K562 (cell line): ENCODE results near the gene CTBP2. TPM values are rescaled to one million over a fixed set of nuclear protein-coding genes. Genes with fewer than 3 reads are reported as not detected.
A peak's percentile ranks its signal among the peaks of the same experiment; 100 is the strongest.

ENCODE experiments used
- ATAC-seq: fragments of 200-7000 bp; cut with Tn5 transposase; 3 replicates; pipeline ENCODE4 v1.9.1; 2020; ENCODE audit warnings: moderate library complexity
- BruUV-seq: library from RNA; stranded (reverse); fragments of 400-500 nt; replicated peaks from 2 replicates; lab custom pipeline; 2021; lab: Mats Ljungman, UMichigan
- CTCF ChIA-PET: fragments of 300-600 bp; formaldehyde crosslinking; extraction: SDS; loops from one replicate; lab custom pipeline; 2021; ENCODE audit warnings: low intra/inter-chr PET ratio; lab: Yijun Ruan, JAX
- POLR2A ChIA-PET: fragments of 300-600, 350-650 bp; sonication (Branson Sonifier 250); formaldehyde crosslinking; extraction: SDS; loops from one replicate; lab custom pipeline; 2021; ENCODE audit warnings: antibody characterized with exemption, inconsistent platforms; lab: Yijun Ruan, JAX
- DNase-seq, 4 experiments: peaks; one replicate each; pipeline versions ENCODE4 v3.0.0 to v3.0.0-alpha.2; 2011 to 2018; ENCODE audit warnings: low spot score in 3 of 4, mixed read lengths in 3 of 4; ENCODE audit errors: extremely low read depth in 1 of 4
- FAIRE-seq: peaks from 2 replicates; lab custom pipeline; 2011; peaks lifted over from hg19 to GRCh38; lab: Jason Lieb, UNC
- H2AFZ ChIP-seq: 2 replicates; pipeline ENCODE4 v1.6.0; 2011; ENCODE audit warnings: low read depth, low read length, control low read depth, inconsistent platforms
- H3K27ac ChIP-seq: fragments of 200-600 bp; 3 replicates; pipeline ENCODE4 v1.8.0; 2011; ENCODE audit warnings: low read depth, mild to moderate bottlenecking, control low read depth, inconsistent platforms, low read length, moderate library complexity, mixed read lengths; ENCODE audit errors: extremely low read depth
- H3K27me3 ChIP-seq, 2 experiments: fragments of 300-600 bp in 1 of 2; 2 replicates in 1 of 2; 3 replicates in 1 of 2; pipeline versions ENCODE4 v1.6.0 to v1.8.0; 2011; ENCODE audit warnings: inconsistent platforms in 2 of 2, low read length in 2 of 2, mild to moderate bottlenecking in 1 of 2, mixed read lengths in 1 of 2, moderate library complexity in 1 of 2; ENCODE audit not compliant: control insufficient read depth in 2 of 2, insufficient read depth in 2 of 2
- H3K36me3 ChIP-seq: fragments of 300-600 bp; 3 replicates; pipeline ENCODE4 v1.8.0; 2011; ENCODE audit warnings: mild to moderate bottlenecking, low read length, inconsistent platforms; ENCODE audit not compliant: control insufficient read depth, insufficient read depth
- H3K4me1 ChIP-seq, 2 experiments: fragments of 200-600 bp in 1 of 2; replicated peaks in 1 of 2; 2 replicates in 1 of 2; 3 replicates in 1 of 2; pipeline versions ENCODE4 v1.5.1 to v1.8.0; 2011; ENCODE audit warnings: inconsistent platforms in 2 of 2, low read length in 2 of 2, mild to moderate bottlenecking in 1 of 2, mixed read lengths in 1 of 2, moderate library complexity in 1 of 2; ENCODE audit not compliant: control insufficient read depth in 2 of 2, insufficient read depth in 2 of 2
- H3K4me2 ChIP-seq: 2 replicates; pipeline ENCODE4 v1.6.1; 2011; ENCODE audit warnings: low read length, control low read depth, inconsistent platforms, mixed read lengths; ENCODE audit not compliant: insufficient read depth
- H3K4me3 ChIP-seq: fragments of 200-600 bp; sonication (generic), shearing (Covaris generic); 2 replicates; pipeline ENCODE4 v1.5.1; 2016; ENCODE audit warnings: control low read depth, inconsistent platforms
- H3K79me2 ChIP-seq: fragments of 200-600 bp; 3 replicates; pipeline ENCODE4 v1.8.0; 2011; ENCODE audit warnings: low read length, inconsistent platforms; ENCODE audit not compliant: control insufficient read depth, insufficient read depth
- H3K9ac ChIP-seq, 2 experiments: 2 replicates each; pipeline versions ENCODE4 v1.6.0 to v1.6.1; 2011; ENCODE audit warnings: low read depth in 2 of 2, low read length in 2 of 2, control low read depth in 1 of 2, inconsistent platforms in 1 of 2, mild to moderate bottlenecking in 1 of 2, mixed read lengths in 1 of 2; ENCODE audit not compliant: insufficient read depth in 1 of 2
- H3K9me1 ChIP-seq: one replicate; pipeline ENCODE4 v1.6.0; 2011; ENCODE audit warnings: inconsistent platforms, mild to moderate bottlenecking, low read length, moderate library complexity; ENCODE audit not compliant: control insufficient read depth, insufficient read depth
- H3K9me3 ChIP-seq: replicated peaks from 2 replicates; pipeline ENCODE4 v1.5.1; 2011; ENCODE audit warnings: low read depth, low read length, inconsistent platforms; ENCODE audit not compliant: control insufficient read depth, insufficient read depth
- H4K20me1 ChIP-seq: replicated peaks from 2 replicates; pipeline ENCODE4 v1.6.1; 2011; ENCODE audit warnings: low read length, inconsistent platforms, mixed read lengths; ENCODE audit not compliant: control insufficient read depth, insufficient read depth
- BHLHE40 ChIP-seq: IDR thresholded peaks from 2 replicates; pipeline ENCODE4 v1.6.1; 2011; ENCODE audit warnings: low read length, improper control_type of control experiment
- KDM4B ChIP-seq, 2 experiments: fragments of 450-650 bp in 1 of 2; sonication (generic) in 1 of 2; IDR thresholded peaks; 2 replicates each; pipeline ENCODE4 v1.6.1; 2016 to 2017; ENCODE audit warnings: borderline replicate concordance in 2 of 2, antibody characterized with exemption in 1 of 2, low read depth in 1 of 2, mild to moderate bottlenecking in 1 of 2
- MYC ChIP-seq, 2 experiments: fragments of 250-450 bp in 1 of 2; sonication (Bioruptor Pico) in 1 of 2; IDR thresholded peaks; 2 replicates each; pipeline versions ENCODE4 v1.5.1 to v1.6.1; 2012 to 2021; ENCODE audit warnings: low read depth in 2 of 2, borderline replicate concordance in 1 of 2, improper control_type of control experiment in 1 of 2, low read length in 1 of 2, mild to moderate bottlenecking in 1 of 2, moderate library complexity in 1 of 2
- NEUROD1 ChIP-seq: fragments of 150-350 bp; IDR thresholded peaks from 2 replicates; pipeline ENCODE4 v1.6.1; 2014; ENCODE audit warnings: borderline replicate concordance, low read length, low read depth; ENCODE audit not compliant: partially characterized antibody
- PRMT5 ChIP-seq: sonication (generic); formaldehyde crosslinking; IDR thresholded peaks from 2 replicates; pipeline ENCODE4 v1.5.0; 2020; ENCODE audit warnings: missing genetic modification reagents
- ZNF23 ChIP-seq: fragments of 250-450 bp; sonication (Bioruptor Pico); IDR thresholded peaks from 2 replicates; pipeline ENCODE4 v1.4.0; 2020; ENCODE audit warnings: mild to moderate bottlenecking
- ZNF311 ChIP-seq: fragments of 250-450 bp; sonication (Bioruptor Pico); IDR thresholded peaks from 2 replicates; pipeline ENCODE4 v1.4.0; 2020; ENCODE audit warnings: mild to moderate bottlenecking, moderate library complexity
- ZNF707 ChIP-seq: fragments of 250-450 bp; sonication (Bioruptor Pico); conservative IDR thresholded peaks from 2 replicates; pipeline ENCODE4 v1.8.0; 2022; ENCODE audit warnings: inconsistent platforms, mild to moderate bottlenecking, moderate library complexity
- WGBS: fragments of 100-300 bp; shearing (Covaris generic); methylation state at CpG from one replicate; pipeline ENCODE4 v1.1.6; 2016; ENCODE audit warnings: low coverage, mixed read lengths; ENCODE audit not compliant: insufficient coverage; ENCODE audit errors: missing lambda C conversion rate; 5-methylcytosine and 5-hydroxymethylcytosine counted together
- in situ Hi-C: fragments of 300-500 bp; cut with MboI; formaldehyde crosslinking; loops from 4 replicates; pipeline ENCODE4 v1.15.0; 2018; ENCODE audit warnings: inconsistent platforms, mixed read lengths
- intact Hi-C: fragments of 100-400 bp; cut with micrococcal nuclease; formaldehyde crosslinking; loops from 2 replicates; pipeline ENCODE4 v1.14.2; 2022
- polyA plus RNA-seq, 8 experiments: library from polyadenylated mRNA; depleted of rRNA in 4 of 8; stranded (reverse) in 5 of 8; unstranded in 3 of 8; fragments of >200 nt; fragmentation: Nextera tagmentation in 2 of 8; fragmentation: Illumina TruSeq in 1 of 8; extraction: Ambion mirVana in 2 of 8; extraction: Trizol in 1 of 8; gene quantifications; 2 replicates each; pipeline versions ENCODE4 v1.2.1 to v1.2.3, GENCODE V29; 2011 to 2014; ENCODE audit warnings: inconsistent platforms in 1 of 8, missing spikeins in 1 of 8
- total RNA-seq, 7 experiments: library from RNA; depleted of rRNA in 6 of 7; stranded (reverse); fragments of >200 nt in 6 of 7; fragmentation: Illumina TruSeq in 2 of 7; extraction: Trizol in 2 of 7; gene quantifications; 2 replicates each; pipeline versions ENCODE4 v1.2.1 to v1.2.3, GENCODE V29; 2011 to 2021; ENCODE audit warnings: low replicate concordance in 1 of 7
- TF ChIP-seq, protein P1 (sequence below): sonication (generic); formaldehyde crosslinking; IDR thresholded peaks from 2 replicates; pipeline ENCODE4 v1.8.1; 2023; ENCODE audit warnings: mild to moderate bottlenecking, missing genetic modification reagents
- TF ChIP-seq, protein P2 (sequence below): sonication (generic); formaldehyde crosslinking; IDR thresholded peaks from 2 replicates; pipeline ENCODE4 v1.8.1; 2023; ENCODE audit warnings: mild to moderate bottlenecking, missing genetic modification reagents, moderate library complexity
- TF ChIP-seq, protein P3 (sequence below): sonication (generic); formaldehyde crosslinking; IDR thresholded peaks from 2 replicates; pipeline ENCODE4 v1.8.1; 2023; ENCODE audit warnings: mild to moderate bottlenecking, missing genetic modification reagents
- TF ChIP-seq, protein P4 (sequence below): sonication (generic); formaldehyde crosslinking; IDR thresholded peaks from 2 replicates; pipeline ENCODE4 v1.8.0; 2022; ENCODE audit warnings: missing genetic modification reagents, mild to moderate bottlenecking, borderline replicate concordance
- TF ChIP-seq, protein P5 (sequence below): fragments of 450-650 bp; formaldehyde crosslinking; IDR thresholded peaks from 2 replicates; pipeline ENCODE4 v1.4.0; 2022; ENCODE audit warnings: missing genetic modification characterization

CTBP2 gene
- total and polyA plus RNA-seq, 9 of the 15 experiments (the other 6 are each of a cell fraction or from before 2014, with no cell fraction given) = 1.3 to 8.8 (median 5.1) TPM

DNA sequence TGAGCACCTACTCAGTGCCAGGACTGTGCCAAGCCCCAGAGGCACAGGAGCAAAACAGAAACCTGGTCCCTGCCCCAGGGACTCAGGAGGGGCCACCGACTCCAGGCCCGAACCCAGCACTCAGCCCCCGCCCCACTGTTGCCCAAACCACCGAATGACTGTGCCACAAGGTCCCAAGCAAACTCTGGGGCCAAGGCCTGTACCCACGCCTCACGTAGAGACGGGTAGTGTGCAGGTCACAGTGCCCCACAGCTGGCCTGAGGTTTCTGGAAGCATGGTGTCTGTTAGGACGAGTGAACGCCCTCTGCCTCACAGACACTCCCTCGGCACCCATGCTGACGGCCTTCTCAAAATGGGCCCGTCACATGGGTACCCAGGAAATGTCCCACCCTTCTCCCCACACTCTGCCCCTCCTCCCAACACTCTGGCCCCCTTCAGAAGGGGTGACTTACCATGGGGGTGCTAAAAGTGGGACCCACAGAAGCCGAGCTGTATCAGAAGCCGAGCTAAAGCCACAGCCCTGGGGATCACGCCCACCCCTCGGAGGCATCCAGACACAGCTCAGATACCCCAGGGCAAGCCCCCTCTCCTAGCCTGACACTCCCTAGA is 44.2 kb downstream of the CTBP2 start:
- Histone ChIP-seq H3K79me2 (peaks cover 93% of the 10 kb centered on the region), H3K36me3 (peaks cover 12% of the 10 kb centered on the region; the same call in 2 of the 3 replicates), H3K9ac (peak overlapping the region in 1 of 2 experiments; percentile 71; a peak in 2 of 4 replicates), H3K4me1 (peaks cover 32 to 36% of the 10 kb centered on the region in 2 experiments), H3K27ac (no peak overlapping the region), H2AFZ (no peak overlapping the region), H4K20me1 (peaks cover 45% of the 10 kb centered on the region), H3K9me3 (no peaks in the 10 kb centered on the region), H3K27me3 (no peaks in the 10 kb centered on the region), H3K4me2 (0 out of 2 replicates have a peak overlapping the region, but pooled peaks have one; percentile 60), H3K4me3 (no peak overlapping the region), H3K9me1 (peaks cover 4% of the 10 kb centered on the region)
- ChIA-PET POLR2A (no interaction called here), CTCF (no interaction called here)
- ATAC-seq (no peak), FAIRE-seq (no peak), DNase-seq (no peak)
- intact Hi-C loops (no loop called here), in situ Hi-C loops (no loop called here)
- 77% methylated on average over 11 of the region's 16 CpGs for WGBS
- no TSS peak for BruUV-seq
- TF ChIP-seq MYC (IDR thresholded peaks at IDR 0.05; ENCODE audit: low read depth, low read length) = no peak
- no peak for TF ChIP-seq MYC (CRISPR knock-in tag; IDR thresholded peaks at IDR 0.05; ENCODE audit: borderline replicate concordance, low read depth)
- TF ChIP-seq ZNF311 (CRISPR knock-in tag) = no peak
- TF ChIP-seq, protein P1, sequence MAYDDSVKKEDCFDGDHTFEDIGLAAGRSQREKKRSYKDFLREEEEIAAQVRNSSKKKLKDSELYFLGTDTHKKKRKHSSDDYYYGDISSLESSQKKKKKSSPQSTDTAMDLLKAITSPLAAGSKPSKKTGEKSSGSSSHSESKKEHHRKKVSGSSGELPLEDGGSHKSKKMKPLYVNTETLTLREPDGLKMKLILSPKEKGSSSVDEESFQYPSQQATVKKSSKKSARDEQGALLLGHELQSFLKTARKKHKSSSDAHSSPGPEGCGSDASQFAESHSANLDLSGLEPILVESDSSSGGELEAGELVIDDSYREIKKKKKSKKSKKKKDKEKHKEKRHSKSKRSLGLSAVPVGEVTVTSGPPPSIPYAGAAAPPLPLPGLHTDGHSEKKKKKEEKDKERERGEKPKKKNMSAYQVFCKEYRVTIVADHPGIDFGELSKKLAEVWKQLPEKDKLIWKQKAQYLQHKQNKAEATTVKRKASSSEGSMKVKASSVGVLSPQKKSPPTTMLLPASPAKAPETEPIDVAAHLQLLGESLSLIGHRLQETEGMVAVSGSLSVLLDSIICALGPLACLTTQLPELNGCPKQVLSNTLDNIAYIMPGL (CRISPR knock-in tag) = no peak
- no peak for TF ChIP-seq ZNF23 (CRISPR knock-in tag)
- TF ChIP-seq, protein P2, sequence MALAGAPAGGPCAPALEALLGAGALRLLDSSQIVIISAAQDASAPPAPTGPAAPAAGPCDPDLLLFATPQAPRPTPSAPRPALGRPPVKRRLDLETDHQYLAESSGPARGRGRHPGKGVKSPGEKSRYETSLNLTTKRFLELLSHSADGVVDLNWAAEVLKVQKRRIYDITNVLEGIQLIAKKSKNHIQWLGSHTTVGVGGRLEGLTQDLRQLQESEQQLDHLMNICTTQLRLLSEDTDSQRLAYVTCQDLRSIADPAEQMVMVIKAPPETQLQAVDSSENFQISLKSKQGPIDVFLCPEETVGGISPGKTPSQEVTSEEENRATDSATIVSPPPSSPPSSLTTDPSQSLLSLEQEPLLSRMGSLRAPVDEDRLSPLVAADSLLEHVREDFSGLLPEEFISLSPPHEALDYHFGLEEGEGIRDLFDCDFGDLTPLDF (CRISPR knock-in tag) = no peak
- TF ChIP-seq KDM4B (IDR thresholded peaks at IDR 0.05; ENCODE audit: borderline replicate concordance in 2 of 2, low read depth in 1 of 2) = no peak
- TF ChIP-seq PRMT5 (CRISPR knock-in tag) = no peak
- TF ChIP-seq, protein P3, sequence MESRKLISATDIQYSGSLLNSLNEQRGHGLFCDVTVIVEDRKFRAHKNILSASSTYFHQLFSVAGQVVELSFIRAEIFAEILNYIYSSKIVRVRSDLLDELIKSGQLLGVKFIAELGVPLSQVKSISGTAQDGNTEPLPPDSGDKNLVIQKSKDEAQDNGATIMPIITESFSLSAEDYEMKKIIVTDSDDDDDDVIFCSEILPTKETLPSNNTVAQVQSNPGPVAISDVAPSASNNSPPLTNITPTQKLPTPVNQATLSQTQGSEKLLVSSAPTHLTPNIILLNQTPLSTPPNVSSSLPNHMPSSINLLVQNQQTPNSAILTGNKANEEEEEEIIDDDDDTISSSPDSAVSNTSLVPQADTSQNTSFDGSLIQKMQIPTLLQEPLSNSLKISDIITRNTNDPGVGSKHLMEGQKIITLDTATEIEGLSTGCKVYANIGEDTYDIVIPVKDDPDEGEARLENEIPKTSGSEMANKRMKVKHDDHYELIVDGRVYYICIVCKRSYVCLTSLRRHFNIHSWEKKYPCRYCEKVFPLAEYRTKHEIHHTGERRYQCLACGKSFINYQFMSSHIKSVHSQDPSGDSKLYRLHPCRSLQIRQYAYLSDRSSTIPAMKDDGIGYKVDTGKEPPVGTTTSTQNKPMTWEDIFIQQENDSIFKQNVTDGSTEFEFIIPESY (CRISPR knock-in tag) = no peak
- TF ChIP-seq ZNF707 (CRISPR knock-in tag) = no peak
- no peak for TF ChIP-seq NEUROD1
- TF ChIP-seq, protein P4, sequence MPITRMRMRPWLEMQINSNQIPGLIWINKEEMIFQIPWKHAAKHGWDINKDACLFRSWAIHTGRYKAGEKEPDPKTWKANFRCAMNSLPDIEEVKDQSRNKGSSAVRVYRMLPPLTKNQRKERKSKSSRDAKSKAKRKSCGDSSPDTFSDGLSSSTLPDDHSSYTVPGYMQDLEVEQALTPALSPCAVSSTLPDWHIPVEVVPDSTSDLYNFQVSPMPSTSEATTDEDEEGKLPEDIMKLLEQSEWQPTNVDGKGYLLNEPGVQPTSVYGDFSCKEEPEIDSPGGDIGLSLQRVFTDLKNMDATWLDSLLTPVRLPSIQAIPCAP (CRISPR knock-in tag) = no peak
- TF ChIP-seq, protein P5, sequence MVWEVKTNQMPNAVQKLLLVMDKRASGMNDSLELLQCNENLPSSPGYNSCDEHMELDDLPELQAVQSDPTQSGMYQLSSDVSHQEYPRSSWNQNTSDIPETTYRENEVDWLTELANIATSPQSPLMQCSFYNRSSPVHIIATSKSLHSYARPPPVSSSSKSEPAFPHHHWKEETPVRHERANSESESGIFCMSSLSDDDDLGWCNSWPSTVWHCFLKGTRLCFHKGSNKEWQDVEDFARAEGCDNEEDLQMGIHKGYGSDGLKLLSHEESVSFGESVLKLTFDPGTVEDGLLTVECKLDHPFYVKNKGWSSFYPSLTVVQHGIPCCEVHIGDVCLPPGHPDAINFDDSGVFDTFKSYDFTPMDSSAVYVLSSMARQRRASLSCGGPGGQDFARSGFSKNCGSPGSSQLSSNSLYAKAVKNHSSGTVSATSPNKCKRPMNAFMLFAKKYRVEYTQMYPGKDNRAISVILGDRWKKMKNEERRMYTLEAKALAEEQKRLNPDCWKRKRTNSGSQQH (CRISPR knock-in tag) = no peak
- no peak for TF ChIP-seq BHLHE40
